ENCODE measurements around the gene NDUFS2. TPM values are rescaled to one million over a fixed set of nuclear protein-coding genes. Genes with fewer than 3 reads are reported as not detected.
"Not testable (repeated sequence)": the region's sequence is repeated elsewhere in the genome, so short reads cannot be mapped to it uniquely, and the experiment has no call there.

Gene NDUFS2
- total RNA-seq, 4 donors from 2014 or later, result 88.7 to 127 (median 106) TPM

GRCh38 chr1:161220002-161220401, 17.8 kb downstream of the NDUFS2 start:
- DNase-seq (ENCODE audit: low spot score in 2 of 2), result no peak
- no peak overlapping the region for H3K4me3 ChIP-seq (ENCODE audit: low read depth, poor library complexity, severe bottlenecking)
- intact Hi-C loops (cut with DNase I; ENCODE audit: low total_unique reads), result loop anchor here (10.0 kb wide), 1 partner anchor 165 kb away; no protein-coding TSS in a partner anchor
- WGBS, 2 donors, result 82 to 89% methylated on average over 5 of the region's 5 CpGs
- TF ChIP-seq POLR2A (IDR thresholded peaks at IDR 0.05) (no peak), CTCF (IDR thresholded peaks at IDR 0.05) (no peak)

- intact Hi-C loops (cut with DNase I; ENCODE audit: low total_unique reads), result loop anchor here (10.0 kb wide), 1 partner anchor 162 kb away; no protein-coding TSS in a partner anchor
- 80 to 89% methylated on average over 6 of the region's 6 CpGs for WGBS, 2 donors
Observed at GRCh38 chr1:161222175-161223019, 20.2 kb downstream of the NDUFS2 start.

GRCh38 chr1:161223805-161224694, 21.9 kb downstream of the NDUFS2 start:
- intact Hi-C loops (cut with DNase I; ENCODE audit: low total_unique reads), result loop anchor here (10.0 kb wide), 1 partner anchor 161 kb away; no protein-coding TSS in a partner anchor
- TF ChIP-seq CTCF (IDR thresholded peaks at IDR 0.05) (no peak), POLR2A (IDR thresholded peaks at IDR 0.05) (no peak)
- no peak for DNase-seq (ENCODE audit: low spot score in 2 of 2)
- WGBS, 2 donors, result 90 to 94% methylated on average over 7 of the region's 7 CpGs
- H3K4me3 ChIP-seq (ENCODE audit: low read depth, poor library complexity, severe bottlenecking), result no peak overlapping the region

More at GRCh38 chr1:161222175-161223019, 20.2 kb downstream of the NDUFS2 start:
- H3K4me3 ChIP-seq (ENCODE audit: low read depth, poor library complexity, severe bottlenecking), result no peak overlapping the region
- TF ChIP-seq CTCF (IDR thresholded peaks at IDR 0.05), result no peak
- no peak for TF ChIP-seq POLR2A (IDR thresholded peaks at IDR 0.05)
- no peak for DNase-seq (ENCODE audit: low spot score in 2 of 2)

- intact Hi-C loops (cut with DNase I; ENCODE audit: low total_unique reads), result loop anchor here (5.0 to 10.0 kb wide), 2 partner anchors 68 to 160 kb away; no protein-coding TSS in a partner anchor
- not testable (repeated sequence) for DNase-seq (ENCODE audit: low spot score in 2 of 2); H3K4me3 ChIP-seq (ENCODE audit: low read depth, poor library complexity, severe bottlenecking)
- 80 to 87% methylated on average over 13 of the region's 13 CpGs for WGBS, 2 donors
Observed at GRCh38 chr1:161224695-161225087, 22.5 kb downstream of the NDUFS2 start.

GRCh38 chr1:161225178-161225533, 23.0 kb downstream of the NDUFS2 start:
- no peak overlapping the region for H3K4me3 ChIP-seq (ENCODE audit: low read depth, poor library complexity, severe bottlenecking)
- intact Hi-C loops (cut with DNase I; ENCODE audit: low total_unique reads), result loop anchor here (5.0 to 10.0 kb wide), 2 partner anchors 67 to 160 kb away; no protein-coding TSS in a partner anchor
- 62 to 67% methylated on average over 7 of the region's 7 CpGs for WGBS, 2 donors
- DNase-seq (ENCODE audit: low spot score in 2 of 2), result no peak
- TF ChIP-seq CTCF (IDR thresholded peaks at IDR 0.05), result no peak
- TF ChIP-seq POLR2A (IDR thresholded peaks at IDR 0.05), result no peak

All from lower leg skin (tissue), 4 donors.